Caco-2 (cell line): ENCODE results near the gene IFITM10. TPM values are rescaled to one million over a fixed set of nuclear protein-coding genes. Genes with fewer than 3 reads are reported as not detected.

Experiments used
- BruUV-seq: library from RNA; stranded (reverse); fragments of 400-500 nt; replicated peaks from 2 replicates; lab custom pipeline; 2021; lab: Mats Ljungman, UMichigan
- CTCF ChIA-PET: fragments of 300-600 bp; sonication (Branson Sonifier 250); formaldehyde crosslinking; loops from one replicate; lab custom pipeline; 2022; ENCODE audit warnings: antibody characterized with exemption; lab: Charles Lee
- POLR2A ChIA-PET: fragments of 300-600 bp; sonication (Branson Sonifier 250); formaldehyde crosslinking; loops from one replicate; lab custom pipeline; 2022; ENCODE audit warnings: antibody characterized with exemption; lab: Charles Lee
- DNase-seq, 2 experiments: peaks; one replicate each; pipeline versions ENCODE4 v3.0.0 to v3.0.0-alpha.2; 2020 to 2022
- H3K27me3 ChIP-seq: replicated peaks from 2 replicates; pipeline ENCODE4 v1.6.0; 2011; ENCODE audit warnings: low read length; ENCODE audit not compliant: control insufficient read depth, insufficient read depth
- H3K36me3 ChIP-seq: 2 replicates; pipeline ENCODE4 v1.5.1; 2011; ENCODE audit warnings: low read length; ENCODE audit not compliant: control insufficient read depth, insufficient read depth
- H3K4me1 ChIP-seq: fragments of 250-450 bp; sonication (Bioruptor Pico); 2 replicates; pipeline ENCODE4 v1.5.1; 2020; ENCODE audit warnings: mild to moderate bottlenecking
- H3K4me3 ChIP-seq: 2 replicates; pipeline ENCODE4 v1.5.1; 2011; ENCODE audit warnings: low read depth, mild to moderate bottlenecking, control low read depth, low read length
- H3K9me3 ChIP-seq: fragments of 250-450 bp; sonication (Bioruptor Pico); 2 replicates; pipeline ENCODE4 v1.5.1; 2020; ENCODE audit warnings: mild to moderate bottlenecking, moderate library complexity
- H3K27ac Mint-ChIP-seq: one replicate; pipeline ENCODE4 v1.8.0; 2022; ENCODE audit warnings: mixed read lengths; ENCODE audit not compliant: unreplicated experiment
- H3K27me3 Mint-ChIP-seq: one replicate; pipeline ENCODE4 v1.8.0; 2022; ENCODE audit warnings: mixed read lengths; ENCODE audit not compliant: insufficient read depth, unreplicated experiment
- H3K36me3 Mint-ChIP-seq: one replicate; pipeline ENCODE4 v1.8.0; 2022; ENCODE audit warnings: mild to moderate bottlenecking, mixed read lengths; ENCODE audit not compliant: insufficient read depth, unreplicated experiment
- H3K4me1 Mint-ChIP-seq: one replicate; pipeline ENCODE4 v1.8.0; 2022; ENCODE audit warnings: low read depth, mixed read lengths; ENCODE audit not compliant: unreplicated experiment
- H3K4me3 Mint-ChIP-seq: one replicate; pipeline ENCODE4 v1.8.0; 2022; ENCODE audit warnings: mild to moderate bottlenecking, moderate library complexity, mixed read lengths; ENCODE audit not compliant: unreplicated experiment
- H3K9me3 Mint-ChIP-seq: one replicate; pipeline ENCODE4 v1.8.0; 2022; ENCODE audit warnings: mixed read lengths; ENCODE audit not compliant: unreplicated experiment
- CTCF ChIP-seq, 2 experiments: fragments of 200-600 bp in 1 of 2; IDR thresholded peaks; 1 replicate in 1 of 2; 2 replicates in 1 of 2; pipeline versions ENCODE4 v1.5.1 to v1.8.0; 2011 to 2022; ENCODE audit warnings: antibody characterized with exemption in 1 of 2, control low read depth in 1 of 2, inconsistent platforms in 1 of 2, low read depth in 1 of 2, low read length in 1 of 2, mild to moderate bottlenecking in 1 of 2, moderate library complexity in 1 of 2; ENCODE audit not compliant: insufficient read depth in 1 of 2, severe bottlenecking in 1 of 2, unreplicated experiment in 1 of 2
- intact Hi-C: fragments of 100-400 bp; cut with micrococcal nuclease; formaldehyde crosslinking; loops from one replicate; pipeline ENCODE4 v1.10.0; 2022; ENCODE audit not compliant: unreplicated experiment
- total RNA-seq: library from RNA; stranded (reverse); gene quantifications from 2 replicates; pipeline ENCODE4 v1.2.3, GENCODE V29; 2022

IFITM10 gene
- total RNA-seq, 1 experiment from 2014 or later: 2.7 TPM

- no peak for DNase-seq
- no peaks in the 10 kb centered on the region for H3K36me3 ChIP-seq
- no peaks in the 10 kb centered on the region for H3K9me3 ChIP-seq
- no peak overlapping the region; the same call in 1 of the 2 replicates for H3K4me3 ChIP-seq
- H3K9me3 Mint-ChIP-seq: no peaks in the 10 kb centered on the region
- intact Hi-C loops: no loop called here
- no peak overlapping the region for H3K27ac Mint-ChIP-seq
- ChIA-PET CTCF (interaction anchor here (0.6 to 1.1 kb wide), 3 partner anchors 68 to 109 kb away, joined by 3 to 4 read pairs (median 4); no protein-coding TSS in a partner anchor), POLR2A (no interaction called here)
- no TSS peak for BruUV-seq
- peaks cover 27% of the 10 kb centered on the region for H3K36me3 Mint-ChIP-seq
- peaks cover 7% of the 10 kb centered on the region for H3K4me1 ChIP-seq
- peak overlapping the region; percentile 92 for H3K4me3 Mint-ChIP-seq
- H3K27me3 ChIP-seq: no peaks in the 10 kb centered on the region
- TF ChIP-seq CTCF (IDR thresholded peaks at IDR 0.05; ENCODE audit: insufficient read depth in 1 of 2, low read depth in 1 of 2, low read length in 1 of 2, severe bottlenecking in 1 of 2, unreplicated experiment in 1 of 2): no peak
- H3K4me1 Mint-ChIP-seq: peaks cover 7% of the 10 kb centered on the region
- H3K27me3 Mint-ChIP-seq: no peaks in the 10 kb centered on the region
Observed at GRCh38 chr11:1761857-1762536, 11.6 kb upstream of the IFITM10 start.

GRCh38 chr11:1761110-1761856, 10.9 kb upstream of the IFITM10 start:
- H3K4me3 ChIP-seq: no peak overlapping the region
- no TSS peak for BruUV-seq
- no peaks in the 10 kb centered on the region for H3K27me3 Mint-ChIP-seq
- peaks cover 7% of the 10 kb centered on the region for H3K4me1 Mint-ChIP-seq
- no peak for TF ChIP-seq CTCF (IDR thresholded peaks at IDR 0.05; ENCODE audit: insufficient read depth in 1 of 2, low read depth in 1 of 2, low read length in 1 of 2, severe bottlenecking in 1 of 2, unreplicated experiment in 1 of 2)
- H3K4me1 ChIP-seq: peaks cover 7% of the 10 kb centered on the region
- POLR2A ChIA-PET: no interaction called here
- DNase-seq: no peak
- H3K9me3 Mint-ChIP-seq: no peaks in the 10 kb centered on the region
- CTCF ChIA-PET: interaction anchor here (0.9 kb wide), 1 partner anchor 67 kb away, joined by 4 read pairs; no protein-coding TSS in a partner anchor
- peaks cover 32% of the 10 kb centered on the region for H3K36me3 Mint-ChIP-seq
- no peak overlapping the region for H3K27ac Mint-ChIP-seq
- H3K27me3 ChIP-seq: no peaks in the 10 kb centered on the region
- no peaks in the 10 kb centered on the region for H3K9me3 ChIP-seq
- intact Hi-C loops: no loop called here
- H3K4me3 Mint-ChIP-seq: no peak overlapping the region
- no peaks in the 10 kb centered on the region; the same call in 1 of the 2 replicates for H3K36me3 ChIP-seq

- peaks cover 7% of the 10 kb centered on the region for H3K4me1 ChIP-seq
- H3K27me3 ChIP-seq: no peaks in the 10 kb centered on the region
- POLR2A ChIA-PET: no interaction called here
- no peak for DNase-seq
- H3K36me3 ChIP-seq: no peaks in the 10 kb centered on the region; the same call in 1 of the 2 replicates
- TF ChIP-seq CTCF (IDR thresholded peaks at IDR 0.05; ENCODE audit: insufficient read depth in 1 of 2, low read depth in 1 of 2, low read length in 1 of 2, severe bottlenecking in 1 of 2, unreplicated experiment in 1 of 2): no peak
- CTCF ChIA-PET: no interaction called here
- no peak overlapping the region for H3K4me3 ChIP-seq
- no peaks in the 10 kb centered on the region for H3K27me3 Mint-ChIP-seq
- no peak overlapping the region for H3K27ac Mint-ChIP-seq
- H3K4me1 Mint-ChIP-seq: peaks cover 7% of the 10 kb centered on the region
- H3K9me3 ChIP-seq: no peaks in the 10 kb centered on the region
- peaks cover 37% of the 10 kb centered on the region for H3K36me3 Mint-ChIP-seq
- intact Hi-C loops: no loop called here
- no peak overlapping the region for H3K4me3 Mint-ChIP-seq
- H3K9me3 Mint-ChIP-seq: no peaks in the 10 kb centered on the region
- no TSS peak for BruUV-seq
Observed at GRCh38 chr11:1760351-1761109, 10.1 kb upstream of the IFITM10 start.
